Measurements from ENCODE around the gene ST6GALNAC1. TPM values are rescaled to one million over a fixed set of nuclear protein-coding genes. Genes with fewer than 3 reads are reported as not detected.

Gene ST6GALNAC1
- total and polyA plus RNA-seq, 2 donors (not counting 3 experiments of a cell fraction or from before 2014, with no cell fraction given), result 0.19 to 0.55 TPM

- dilution Hi-C loops (cut with MboI; ENCODE audit: extremely low pct_ligation_motif_present, low sequenced_read_pairs), result no loop called here
- TF ChIP-seq, protein P1, sequence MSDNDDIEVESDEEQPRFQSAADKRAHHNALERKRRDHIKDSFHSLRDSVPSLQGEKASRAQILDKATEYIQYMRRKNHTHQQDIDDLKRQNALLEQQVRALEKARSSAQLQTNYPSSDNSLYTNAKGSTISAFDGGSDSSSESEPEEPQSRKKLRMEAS (IDR thresholded peaks at IDR 0.05; ENCODE audit: insufficient read depth, insufficient read length), result no peak
- no peak overlapping the region for H3K27ac ChIP-seq (ENCODE audit: insufficient read depth, low read depth, low read length)
- no peak overlapping the region for H2AFZ ChIP-seq (ENCODE audit: low read depth, low read length)
- no TSS peak for BruUV-seq (replicated peaks)
- H4K20me1 ChIP-seq (replicated peaks; ENCODE audit: control insufficient read depth, extremely low read depth, insufficient read depth, low read length), result no peaks in the 10 kb centered on the region
- H3K9me3 ChIP-seq (replicated peaks; ENCODE audit: control insufficient read depth, insufficient read depth, low read length), result no peaks in the 10 kb centered on the region
- ChIA-PET CTCF (interaction anchor here (0.6 kb wide), 1 partner anchor 12 kb away, joined by 3 read pairs; no protein-coding TSS in a partner anchor), POLR2A (no interaction called here)
- H3K9me1 ChIP-seq (replicated peaks; ENCODE audit: control insufficient read depth, extremely low read depth, insufficient read depth, low read length), result no peaks in the 10 kb centered on the region
- no peaks in the 10 kb centered on the region for H3K27me3 ChIP-seq (ENCODE audit: control insufficient read depth in 2 of 2, insufficient read depth in 2 of 2, low read length in 2 of 2)
- no peaks in the 10 kb centered on the region for H3K36me3 ChIP-seq (ENCODE audit: control insufficient read depth in 2 of 2, extremely low read depth in 1 of 2, insufficient read depth in 2 of 2, low read length in 2 of 2)
- H3K4me1 ChIP-seq (ENCODE audit: control insufficient read depth, extremely low read depth, insufficient read depth, low read length), result no peaks in the 10 kb centered on the region
- H3K79me2 ChIP-seq (ENCODE audit: control insufficient read depth, insufficient read depth, low read length), result no peaks in the 10 kb centered on the region
- H3K9ac ChIP-seq (replicated peaks; ENCODE audit: extremely low read depth, insufficient read depth, low read length), result no peak overlapping the region
- FAIRE-seq (no peak), DNase-seq (ENCODE audit: low read depth, low spot score) (no peak)
- intact Hi-C loops (cut with micrococcal nuclease), result no loop called here
- no peak overlapping the region for H3K4me2 ChIP-seq (ENCODE audit: insufficient read depth, low read length)
- no peak overlapping the region for H3K4me3 ChIP-seq (replicated peaks in 1 of 3; ENCODE audit: insufficient read depth in 1 of 3, low read depth in 1 of 3, low read length in 3 of 3)
These were observed 64.3 kb downstream of the ST6GALNAC1 start for GRCh38 chr17:76579281-76579680.

DNA sequence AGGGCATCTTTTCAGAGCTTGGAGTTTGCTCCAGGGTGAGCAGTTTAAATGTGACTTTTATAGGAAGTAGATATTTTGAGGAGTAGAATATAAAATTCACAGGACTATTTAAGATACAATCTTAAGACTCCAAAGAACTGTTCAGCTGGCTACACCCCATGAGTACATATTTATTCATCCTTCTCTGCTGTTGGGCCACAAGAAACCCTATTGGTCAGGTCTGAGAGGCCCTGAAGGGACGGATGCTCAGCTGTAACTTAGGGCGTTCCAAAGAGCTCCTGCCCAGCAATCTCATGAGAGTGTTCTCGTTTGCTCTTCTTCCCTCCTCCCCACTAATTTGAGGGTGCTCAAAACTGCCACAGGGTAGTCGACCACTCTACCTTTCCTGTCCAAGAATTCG is 65.2 kb downstream of the ST6GALNAC1 start:
- no peak for FAIRE-seq
- BruUV-seq (replicated peaks), result no TSS peak
- Histone ChIP-seq H3K36me3 (ENCODE audit: control insufficient read depth in 2 of 2, extremely low read depth in 1 of 2, insufficient read depth in 2 of 2, low read length in 2 of 2) (no peaks in the 10 kb centered on the region), H3K79me2 (ENCODE audit: control insufficient read depth, insufficient read depth, low read length) (no peaks in the 10 kb centered on the region), H3K4me2 (ENCODE audit: insufficient read depth, low read length) (no peak overlapping the region), H3K9ac (replicated peaks; ENCODE audit: extremely low read depth, insufficient read depth, low read length) (no peak overlapping the region), H2AFZ (ENCODE audit: low read depth, low read length) (no peak overlapping the region), H3K27me3 (ENCODE audit: control insufficient read depth in 2 of 2, insufficient read depth in 2 of 2, low read length in 2 of 2) (no peaks in the 10 kb centered on the region), H3K9me1 (replicated peaks; ENCODE audit: control insufficient read depth, extremely low read depth, insufficient read depth, low read length) (no peaks in the 10 kb centered on the region), H4K20me1 (replicated peaks; ENCODE audit: control insufficient read depth, extremely low read depth, insufficient read depth, low read length) (no peaks in the 10 kb centered on the region), H3K4me1 (ENCODE audit: control insufficient read depth, extremely low read depth, insufficient read depth, low read length) (no peaks in the 10 kb centered on the region), H3K27ac (ENCODE audit: insufficient read depth, low read depth, low read length) (no peak overlapping the region), H3K9me3 (replicated peaks; ENCODE audit: control insufficient read depth, insufficient read depth, low read length) (no peaks in the 10 kb centered on the region), H3K4me3 (replicated peaks in 1 of 3; ENCODE audit: insufficient read depth in 1 of 3, low read depth in 1 of 3, low read length in 3 of 3) (no peak overlapping the region)
- dilution Hi-C loops (cut with MboI; ENCODE audit: extremely low pct_ligation_motif_present, low sequenced_read_pairs), result no loop called here
- TF ChIP-seq JUN (IDR thresholded peaks at IDR 0.05; ENCODE audit: borderline replicate concordance, insufficient read depth, insufficient read length, low read depth) (no peak), POLR2A (IDR thresholded peaks at IDR 0.05; ENCODE audit: low read depth, low read length) (no peak), POLR2AphosphoS5 (IDR thresholded peaks at IDR 0.05; ENCODE audit: insufficient read depth, low read depth, low read length) (no peak), FOS (IDR thresholded peaks at IDR 0.05; ENCODE audit: borderline replicate concordance, insufficient read depth, low read length) (no peak), EZH2 (IDR thresholded peaks at IDR 0.05; ENCODE audit: borderline replicate concordance, low read depth, low read length, severe bottlenecking) (no peak), GATA2 (IDR thresholded peaks at IDR 0.05; ENCODE audit: insufficient read depth, insufficient read length, low read depth, low read length) (no peak), MYC (IDR thresholded peaks at IDR 0.05; ENCODE audit: low read depth, low read length) (no peak)
- TF ChIP-seq, protein P1 (IDR thresholded peaks at IDR 0.05; ENCODE audit: insufficient read depth, insufficient read length), result no peak
- TF ChIP-seq, protein P2, sequence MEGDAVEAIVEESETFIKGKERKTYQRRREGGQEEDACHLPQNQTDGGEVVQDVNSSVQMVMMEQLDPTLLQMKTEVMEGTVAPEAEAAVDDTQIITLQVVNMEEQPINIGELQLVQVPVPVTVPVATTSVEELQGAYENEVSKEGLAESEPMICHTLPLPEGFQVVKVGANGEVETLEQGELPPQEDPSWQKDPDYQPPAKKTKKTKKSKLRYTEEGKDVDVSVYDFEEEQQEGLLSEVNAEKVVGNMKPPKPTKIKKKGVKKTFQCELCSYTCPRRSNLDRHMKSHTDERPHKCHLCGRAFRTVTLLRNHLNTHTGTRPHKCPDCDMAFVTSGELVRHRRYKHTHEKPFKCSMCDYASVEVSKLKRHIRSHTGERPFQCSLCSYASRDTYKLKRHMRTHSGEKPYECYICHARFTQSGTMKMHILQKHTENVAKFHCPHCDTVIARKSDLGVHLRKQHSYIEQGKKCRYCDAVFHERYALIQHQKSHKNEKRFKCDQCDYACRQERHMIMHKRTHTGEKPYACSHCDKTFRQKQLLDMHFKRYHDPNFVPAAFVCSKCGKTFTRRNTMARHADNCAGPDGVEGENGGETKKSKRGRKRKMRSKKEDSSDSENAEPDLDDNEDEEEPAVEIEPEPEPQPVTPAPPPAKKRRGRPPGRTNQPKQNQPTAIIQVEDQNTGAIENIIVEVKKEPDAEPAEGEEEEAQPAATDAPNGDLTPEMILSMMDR (IDR thresholded peaks at IDR 0.05; ENCODE audit: extremely low read depth in 1 of 2, insufficient read depth in 1 of 2, low read depth in 1 of 2, low read length in 2 of 2), result no peak
- ChIA-PET POLR2A (no interaction called here), CTCF (interaction anchor here (1.6 to 1.7 kb wide), 2 partner anchors 21 to 110 kb away, joined by 3 to 8 read pairs; no protein-coding TSS in a partner anchor)
- intact Hi-C loops (cut with micrococcal nuclease), result no loop called here
- no peak for DNase-seq (ENCODE audit: low read depth, low spot score)

Measured in endothelial cell of umbilical vein (primary cell).